ENCODE results near the gene UNK. TPM values are rescaled to one million over a fixed set of nuclear protein-coding genes. Genes with fewer than 3 reads are reported as not detected.

UNK gene
- total RNA-seq, 2 experiments from 2014 or later = 41.5 to 67.6 TPM

GRCh38 chr17:75771334-75772281 is 13.0 kb upstream of the UNK start:
- DNase-seq (ENCODE audit: low spot score) = peak; percentile 35
- Histone ChIP-seq H3K27ac (ENCODE audit: low read depth, low read length, poor library complexity, severe bottlenecking) (no peak overlapping the region), H3K79me2 (ENCODE audit: insufficient read depth, low read depth, low read length) (peaks cover 3% of the 10 kb centered on the region; the same call in 1 of the 2 replicates), H3K4me1 (ENCODE audit: insufficient read depth, low read length, poor library complexity, severe bottlenecking) (peaks cover 12% of the 10 kb centered on the region), H2AFZ (ENCODE audit: low read length) (no peak overlapping the region), H3K9me2 (ENCODE audit: insufficient read depth, low read length) (no peaks in the 10 kb centered on the region), H4K20me1 (ENCODE audit: insufficient read depth, low read length) (peaks cover 2% of the 10 kb centered on the region; the same call in 1 of the 2 replicates), H3K9me3 (ENCODE audit: low read length) (no peaks in the 10 kb centered on the region), H3K36me3 (ENCODE audit: insufficient read depth, low read length) (peaks cover 17% of the 10 kb centered on the region), H3K4me3 (ENCODE audit: low read depth, low read length, poor library complexity, severe bottlenecking) (no peak overlapping the region), H3K4me2 (ENCODE audit: low read length) (no peak overlapping the region)
- no TSS peak for BruUV-seq (replicated peaks)
- TF ChIP-seq EZH2phosphoT487 (IDR thresholded peaks at IDR 0.05; ENCODE audit: borderline replicate concordance, low read depth, low read length) = no peak
- TF ChIP-seq, protein P1, sequence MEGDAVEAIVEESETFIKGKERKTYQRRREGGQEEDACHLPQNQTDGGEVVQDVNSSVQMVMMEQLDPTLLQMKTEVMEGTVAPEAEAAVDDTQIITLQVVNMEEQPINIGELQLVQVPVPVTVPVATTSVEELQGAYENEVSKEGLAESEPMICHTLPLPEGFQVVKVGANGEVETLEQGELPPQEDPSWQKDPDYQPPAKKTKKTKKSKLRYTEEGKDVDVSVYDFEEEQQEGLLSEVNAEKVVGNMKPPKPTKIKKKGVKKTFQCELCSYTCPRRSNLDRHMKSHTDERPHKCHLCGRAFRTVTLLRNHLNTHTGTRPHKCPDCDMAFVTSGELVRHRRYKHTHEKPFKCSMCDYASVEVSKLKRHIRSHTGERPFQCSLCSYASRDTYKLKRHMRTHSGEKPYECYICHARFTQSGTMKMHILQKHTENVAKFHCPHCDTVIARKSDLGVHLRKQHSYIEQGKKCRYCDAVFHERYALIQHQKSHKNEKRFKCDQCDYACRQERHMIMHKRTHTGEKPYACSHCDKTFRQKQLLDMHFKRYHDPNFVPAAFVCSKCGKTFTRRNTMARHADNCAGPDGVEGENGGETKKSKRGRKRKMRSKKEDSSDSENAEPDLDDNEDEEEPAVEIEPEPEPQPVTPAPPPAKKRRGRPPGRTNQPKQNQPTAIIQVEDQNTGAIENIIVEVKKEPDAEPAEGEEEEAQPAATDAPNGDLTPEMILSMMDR (conservative IDR thresholded peaks at IDR 0.05; ENCODE audit: low read length) = peak; percentile 39
- ChIA-PET POLR2A (interaction anchor here (1.2 kb wide), 2 partner anchors 8 to 18 kb away, joined by 3 to 4 read pairs; a partner anchor contains a TSS), CTCF (ENCODE audit: unreplicated experiment) (interaction anchor here (1.5 kb wide), 1 partner anchor 11 kb away, joined by 4 read pairs; no protein-coding TSS in a partner anchor)
- intact Hi-C loops (cut with micrococcal nuclease; ENCODE audit: unreplicated experiment) = no loop called here

- Histone ChIP-seq H3K4me2 (ENCODE audit: low read length) (no peak overlapping the region), H3K79me2 (ENCODE audit: insufficient read depth, low read depth, low read length) (peaks cover 20% of the 10 kb centered on the region), H3K27ac (ENCODE audit: low read depth, low read length, poor library complexity, severe bottlenecking) (no peak overlapping the region), H3K9me2 (ENCODE audit: insufficient read depth, low read length) (no peaks in the 10 kb centered on the region), H3K9me3 (ENCODE audit: low read length) (no peaks in the 10 kb centered on the region), H3K4me3 (ENCODE audit: low read depth, low read length, poor library complexity, severe bottlenecking) (no peak overlapping the region), H4K20me1 (ENCODE audit: insufficient read depth, low read length) (peaks cover 19% of the 10 kb centered on the region), H3K4me1 (ENCODE audit: insufficient read depth, low read length, poor library complexity, severe bottlenecking) (peaks cover 25% of the 10 kb centered on the region), H2AFZ (ENCODE audit: low read length) (no peak overlapping the region), H3K36me3 (ENCODE audit: insufficient read depth, low read length) (peaks cover 34% of the 10 kb centered on the region)
- POLR2A ChIA-PET = interaction anchor here (0.5 to 3.2 kb wide), 4 partner anchors 9 to 14 kb away, joined by 3 to 10 read pairs (median 4); partner anchors contain the start of gene GALK1
- intact Hi-C loops (cut with micrococcal nuclease; ENCODE audit: unreplicated experiment) = no loop called here
- DNase-seq (ENCODE audit: low spot score) = no peak
- TF ChIP-seq, protein P1 (conservative IDR thresholded peaks at IDR 0.05; ENCODE audit: low read length) = 0 out of 2 replicates have a peak, but pooled peaks have one; percentile 27
- no peak for TF ChIP-seq EZH2phosphoT487 (IDR thresholded peaks at IDR 0.05; ENCODE audit: borderline replicate concordance, low read depth, low read length)
- BruUV-seq (replicated peaks) = no TSS peak
- CTCF ChIA-PET (ENCODE audit: unreplicated experiment) = interaction anchor here (0.5 to 1.1 kb wide), 3 partner anchors 9 to 57 kb away, joined by 3 to 5 read pairs (median 5); no protein-coding TSS in a partner anchor
Observed at GRCh38 chr17:75773121-75773807, 11.3 kb upstream of the UNK start.

All from OCI-LY7 (cell line).